HCT116 (cell line): Measurements from ENCODE around the gene CNTN4. TPM values are rescaled to one million over a fixed set of nuclear protein-coding genes. Genes with fewer than 3 reads are reported as not detected.

Experiments used
- ATAC-seq: fragments of 200-7000 bp; cut with Tn5 transposase; 2 replicates; pipeline ENCODE4 v1.9.1; 2020; ENCODE audit warnings: mild to moderate bottlenecking, moderate library complexity
- BruUV-seq: library from RNA; stranded (reverse); fragments of 400-500 nt; replicated peaks from 2 replicates; lab custom pipeline; 2021; lab: Mats Ljungman, UMichigan
- CTCF ChIA-PET: fragments of 300-600 bp; sonication (Branson Sonifier 250); formaldehyde crosslinking; loops from one replicate; lab custom pipeline; 2021; ENCODE audit warnings: antibody characterized with exemption; lab: Charles Lee
- POLR2A ChIA-PET: fragments of 300-600, 350-600 bp; sonication (Branson Sonifier 250); formaldehyde crosslinking; loops from one replicate; lab custom pipeline; 2021; ENCODE audit warnings: antibody characterized with exemption; lab: Charles Lee
- RAD21 ChIA-PET, 2 experiments: fragments of 300-600 bp; sonication (Branson Sonifier 250); formaldehyde crosslinking; loops; one replicate each; lab custom pipeline; 2023; ENCODE audit warnings: low total read pairs in 2 of 2; ENCODE audit not compliant: uncharacterized antibody in 2 of 2, unreplicated experiment in 2 of 2, low non-redundant PET in 1 of 2; lab: Charles Lee
- DNase-seq: peaks from one replicate; pipeline ENCODE4 v3.0.0-alpha.2; 2010; ENCODE audit warnings: low read depth, low spot score
- H2AFZ ChIP-seq: fragments of 200-600 bp; shearing (Covaris generic), sonication (generic); 2 replicates; pipeline ENCODE4 v1.6.1; 2017; ENCODE audit warnings: low read depth, mixed run types, mixed read lengths, antibody characterized with exemption, low read length; ENCODE audit not compliant: poor library complexity, severe bottlenecking
- H3K27ac ChIP-seq: 2 replicates; pipeline ENCODE4 v1.5.1; 2012; ENCODE audit warnings: low read depth, low read length
- H3K27me3 ChIP-seq: fragments of 200-600 bp; sonication (generic); 2 replicates; pipeline ENCODE4 v1.6.1; 2016; ENCODE audit warnings: mixed run types, low read length, mixed read lengths; ENCODE audit not compliant: insufficient read depth
- H3K36me3 ChIP-seq, 2 experiments: fragments of 200-500 bp in 1 of 2; fragments of 200-600 bp in 1 of 2; sonication (Bioruptor generic) in 1 of 2; sonication (generic) in 1 of 2; 2 replicates each; pipeline versions ENCODE4 v1.5.1 to v1.6.1; 2014 to 2016; ENCODE audit warnings: low read length in 2 of 2, inconsistent platforms in 1 of 2, mixed read lengths in 1 of 2, mixed run types in 1 of 2; ENCODE audit not compliant: insufficient read depth in 2 of 2, control insufficient read depth in 1 of 2
- H3K4me1 ChIP-seq, 2 experiments: fragments of 200-600 bp in 1 of 2; sonication (generic) in 1 of 2; 2 replicates each; pipeline versions ENCODE4 v1.5.1 to v1.6.1; 2012 to 2017; ENCODE audit warnings: low read length in 2 of 2, inconsistent platforms in 1 of 2, mild to moderate bottlenecking in 1 of 2, mixed read lengths in 1 of 2, mixed run types in 1 of 2, moderate library complexity in 1 of 2; ENCODE audit not compliant: insufficient read depth in 2 of 2, control insufficient read depth in 1 of 2
- H3K4me2 ChIP-seq: fragments of 200-600 bp; sonication (generic); 2 replicates; pipeline ENCODE4 v1.6.1; 2017; ENCODE audit warnings: mixed run types, low read length, mixed read lengths
- H3K4me3 ChIP-seq, 2 experiments: fragments of 200-600 bp in 1 of 2; sonication (generic) in 1 of 2; replicated peaks in 1 of 2; 2 replicates each; pipeline ENCODE4 v1.5.1; 2011 to 2016; ENCODE audit warnings: low read length in 2 of 2, control low read depth in 1 of 2, low read depth in 1 of 2, mild to moderate bottlenecking in 1 of 2, mixed read lengths in 1 of 2, mixed run types in 1 of 2
- H3K79me2 ChIP-seq: fragments of 200-600 bp; sonication (generic); 2 replicates; pipeline ENCODE4 v1.6.1; 2017; ENCODE audit warnings: mild to moderate bottlenecking, mixed run types, low read length, moderate library complexity, mixed read lengths; ENCODE audit not compliant: insufficient read depth
- H3K9ac ChIP-seq: fragments of 200-600 bp; sonication (generic); 2 replicates; pipeline ENCODE4 v1.6.1; 2016; ENCODE audit warnings: low read length, mixed read lengths
- H3K9me2 ChIP-seq: fragments of 200-600 bp; sonication (generic), shearing (Covaris generic); 2 replicates; pipeline ENCODE4 v1.6.1; 2017; ENCODE audit warnings: mixed run types, mild to moderate bottlenecking, moderate library complexity; ENCODE audit not compliant: insufficient read depth
- H3K9me3 ChIP-seq, 2 experiments: fragments of 200-500 bp in 1 of 2; fragments of 200-600 bp in 1 of 2; sonication (Bioruptor generic) in 1 of 2; sonication (generic) in 1 of 2; 2 replicates each; pipeline ENCODE4 v1.6.1; 2014 to 2017; ENCODE audit warnings: low read length in 2 of 2, mixed read lengths in 2 of 2, inconsistent platforms in 1 of 2, low read depth in 1 of 2, mild to moderate bottlenecking in 1 of 2, mixed run types in 1 of 2, moderate library complexity in 1 of 2; ENCODE audit not compliant: control insufficient read depth in 1 of 2, insufficient read depth in 1 of 2
- H4K20me1 ChIP-seq: fragments of 200-600 bp; sonication (generic), shearing (Covaris generic); 2 replicates; pipeline ENCODE4 v1.6.1; 2017; ENCODE audit warnings: mixed run types, mild to moderate bottlenecking, moderate library complexity; ENCODE audit not compliant: insufficient read depth
- CTCF ChIP-seq, 3 experiments: fragments of 200-600 bp in 1 of 3; sonication (generic) in 1 of 3; IDR thresholded peaks in 2 of 3; conservative IDR thresholded peaks in 1 of 3; 2 replicates each; pipeline ENCODE4 v1.5.1; 2012 to 2017; ENCODE audit warnings: low read depth in 2 of 3, low read length in 2 of 3, antibody characterized with exemption in 1 of 3, borderline replicate concordance in 1 of 3, control low read depth in 1 of 3, mild to moderate bottlenecking in 1 of 3, mixed read lengths in 1 of 3, mixed run types in 1 of 3, moderate library complexity in 1 of 3; ENCODE audit not compliant: insufficient read depth in 1 of 3
- EZH2phosphoT487 ChIP-seq: fragments of 200-600 bp; IDR thresholded peaks from 2 replicates; pipeline ENCODE4 v1.6.1; 2018; ENCODE audit warnings: antibody characterized with exemption, borderline replicate concordance
- POLR2A ChIP-seq: IDR thresholded peaks from 2 replicates; pipeline ENCODE4 v1.7.0; 2011; ENCODE audit warnings: borderline replicate concordance; ENCODE audit not compliant: insufficient read depth, insufficient read length; ENCODE audit errors: extremely low read depth
- POLR2AphosphoS5 ChIP-seq: IDR thresholded peaks from 2 replicates; pipeline ENCODE4 v1.6.1; 2011; ENCODE audit warnings: mild to moderate bottlenecking, low read depth, low read length, moderate library complexity
- SIN3A ChIP-seq: IDR thresholded peaks from 2 replicates; pipeline ENCODE4 v1.6.1; 2012; ENCODE audit warnings: low read depth
- TCF7L2 ChIP-seq: IDR thresholded peaks from 2 replicates; pipeline ENCODE4 v1.7.0; 2011; ENCODE audit warnings: borderline replicate concordance, inconsistent platforms; ENCODE audit not compliant: insufficient read depth, insufficient read length; ENCODE audit errors: extremely low read depth
- YY1 ChIP-seq: IDR thresholded peaks from 2 replicates; pipeline ENCODE4 v1.6.1; 2011; ENCODE audit warnings: low read length, low read depth, moderate library complexity, mild to moderate bottlenecking; ENCODE audit not compliant: insufficient replicate concordance; ENCODE audit errors: extremely low read depth
- intact Hi-C: fragments of 100-400 bp; cut with micrococcal nuclease; formaldehyde crosslinking; loops from 2 replicates; pipeline ENCODE4 v1.10.0; 2022
- total RNA-seq: library from RNA; stranded (reverse); gene quantifications from one replicate; pipeline ENCODE4 v1.2.1, GENCODE V29; 2021; ENCODE audit not compliant: unreplicated experiment
- TF ChIP-seq, protein P1 (sequence below): IDR thresholded peaks from 2 replicates; pipeline ENCODE4 v1.6.1; 2012; ENCODE audit warnings: low read depth

The CNTN4 gene
- total RNA-seq, 1 experiment from 2014 or later = not detected

GRCh38 chr3:2266606-2267005 is 167.9 kb downstream of the CNTN4 start:
- RAD21 ChIA-PET = no interaction called here
- DNase-seq (no peak), ATAC-seq (no peak)
- H3K36me3 ChIP-seq = no peaks in the 10 kb centered on the region
- no peaks in the 10 kb centered on the region for H3K27me3 ChIP-seq
- H3K27ac ChIP-seq = no peak overlapping the region
- H3K9me2 ChIP-seq = no peaks in the 10 kb centered on the region
- H3K4me1 ChIP-seq = no peaks in the 10 kb centered on the region
- intact Hi-C loops = no loop called here
- no peak overlapping the region for H2AFZ ChIP-seq
- H3K79me2 ChIP-seq = no peaks in the 10 kb centered on the region
- H4K20me1 ChIP-seq = no peaks in the 10 kb centered on the region
- no peak overlapping the region for H3K4me3 ChIP-seq
- POLR2A ChIA-PET = no interaction called here
- H3K9ac ChIP-seq = no peak overlapping the region
- CTCF ChIA-PET = no interaction called here
- peaks cover 9 to 15% of the 10 kb centered on the region in 2 experiments; a peak in 2 of 4 replicates for H3K9me3 ChIP-seq
- no peak overlapping the region for H3K4me2 ChIP-seq
- BruUV-seq = no TSS peak
- TF ChIP-seq POLR2A (no peak), YY1 (no peak), CTCF (IDR thresholded peaks at IDR 0.05 in 2 of 3, conservative IDR thresholded peaks at IDR 0.05 in 1 of 3; ENCODE audit: borderline replicate concordance in 1 of 3, insufficient read depth in 1 of 3, low read depth in 2 of 3, low read length in 2 of 3) (no peak), TCF7L2 (no peak), EZH2phosphoT487 (no peak), POLR2AphosphoS5 (no peak), SIN3A (no peak)
- TF ChIP-seq, protein P1, sequence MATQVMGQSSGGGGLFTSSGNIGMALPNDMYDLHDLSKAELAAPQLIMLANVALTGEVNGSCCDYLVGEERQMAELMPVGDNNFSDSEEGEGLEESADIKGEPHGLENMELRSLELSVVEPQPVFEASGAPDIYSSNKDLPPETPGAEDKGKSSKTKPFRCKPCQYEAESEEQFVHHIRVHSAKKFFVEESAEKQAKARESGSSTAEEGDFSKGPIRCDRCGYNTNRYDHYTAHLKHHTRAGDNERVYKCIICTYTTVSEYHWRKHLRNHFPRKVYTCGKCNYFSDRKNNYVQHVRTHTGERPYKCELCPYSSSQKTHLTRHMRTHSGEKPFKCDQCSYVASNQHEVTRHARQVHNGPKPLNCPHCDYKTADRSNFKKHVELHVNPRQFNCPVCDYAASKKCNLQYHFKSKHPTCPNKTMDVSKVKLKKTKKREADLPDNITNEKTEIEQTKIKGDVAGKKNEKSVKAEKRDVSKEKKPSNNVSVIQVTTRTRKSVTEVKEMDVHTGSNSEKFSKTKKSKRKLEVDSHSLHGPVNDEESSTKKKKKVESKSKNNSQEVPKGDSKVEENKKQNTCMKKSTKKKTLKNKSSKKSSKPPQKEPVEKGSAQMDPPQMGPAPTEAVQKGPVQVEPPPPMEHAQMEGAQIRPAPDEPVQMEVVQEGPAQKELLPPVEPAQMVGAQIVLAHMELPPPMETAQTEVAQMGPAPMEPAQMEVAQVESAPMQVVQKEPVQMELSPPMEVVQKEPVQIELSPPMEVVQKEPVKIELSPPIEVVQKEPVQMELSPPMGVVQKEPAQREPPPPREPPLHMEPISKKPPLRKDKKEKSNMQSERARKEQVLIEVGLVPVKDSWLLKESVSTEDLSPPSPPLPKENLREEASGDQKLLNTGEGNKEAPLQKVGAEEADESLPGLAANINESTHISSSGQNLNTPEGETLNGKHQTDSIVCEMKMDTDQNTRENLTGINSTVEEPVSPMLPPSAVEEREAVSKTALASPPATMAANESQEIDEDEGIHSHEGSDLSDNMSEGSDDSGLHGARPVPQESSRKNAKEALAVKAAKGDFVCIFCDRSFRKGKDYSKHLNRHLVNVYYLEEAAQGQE = no peak
